Hepatocyte (in vitro differentiated cells): Measurements from ENCODE around the gene GRM8.

Experiments used
- CTCF ChIP-seq: fragments of 200-600 bp; sonication (generic); IDR thresholded peaks from 2 replicates; pipeline ENCODE4 v1.5.1; 2016; ENCODE audit warnings: antibody characterized with exemption, mild to moderate bottlenecking; ENCODE audit not compliant: poor library complexity
- EZH2 ChIP-seq: fragments of 200-600 bp; sonication (generic); IDR thresholded peaks from 2 replicates; pipeline ENCODE4 v1.6.1; 2016; ENCODE audit warnings: antibody characterized with exemption, mild to moderate bottlenecking, borderline replicate concordance
- EZH2phosphoT487 ChIP-seq: fragments of 200-600 bp; sonication (generic); IDR thresholded peaks from one replicate; pipeline ENCODE4 v1.6.1; 2018; ENCODE audit warnings: antibody characterized with exemption, mild to moderate bottlenecking, low read depth, moderate library complexity; ENCODE audit not compliant: unreplicated experiment, severe bottlenecking

- TF ChIP-seq CTCF (no peak), EZH2 (no peak), EZH2phosphoT487 (no peak)
These were observed 37.4 kb upstream of the GRM8 start for GRCh38 chr7:127290116-127290655.
